Fibroblast of lung (primary cell): Measurements from ENCODE around the gene TLCD3B. TPM values are rescaled to one million over a fixed set of nuclear protein-coding genes. Genes with fewer than 3 reads are reported as not detected.

Experiments
- DNase-seq, 2 donors: peaks; one replicate each; pipeline versions ENCODE4 v3.0.0 to v3.0.0-alpha.2; 2010; ENCODE audit warnings: low read depth in 2 of 2
- H2AFZ ChIP-seq: 2 replicates; pipeline ENCODE4 v1.5.1; 2012; ENCODE audit warnings: low read length, control low read depth, inconsistent platforms
- H3K27ac ChIP-seq: 2 replicates; pipeline ENCODE4 v1.5.1; 2011; ENCODE audit warnings: low read length, control low read depth; ENCODE audit not compliant: insufficient read depth
- H3K27me3 ChIP-seq: 2 replicates; pipeline ENCODE4 v1.5.1; 2011; ENCODE audit warnings: mild to moderate bottlenecking, low read length; ENCODE audit not compliant: control insufficient read depth, insufficient read depth
- H3K36me3 ChIP-seq: 2 replicates; pipeline ENCODE4 v1.5.1; 2011; ENCODE audit warnings: low read length; ENCODE audit not compliant: control insufficient read depth, insufficient read depth
- H3K4me1 ChIP-seq: 2 replicates; pipeline ENCODE4 v1.5.1; 2011; ENCODE audit warnings: low read length; ENCODE audit not compliant: control insufficient read depth, insufficient read depth; ENCODE audit errors: extremely low read depth
- H3K4me2 ChIP-seq: 2 replicates; pipeline ENCODE4 v1.5.1; 2011; ENCODE audit warnings: low read length, control low read depth; ENCODE audit not compliant: insufficient read depth; ENCODE audit errors: extremely low read depth
- H3K4me3 ChIP-seq, 4 experiments: fragments of 200-600 bp in 1 of 4; sonication (generic) in 1 of 4; replicated peaks in 1 of 4; 2 replicates each; pipeline ENCODE4 v1.5.1; 2011 to 2016; ENCODE audit warnings: low read length in 4 of 4, low read depth in 3 of 4, mild to moderate bottlenecking in 3 of 4, control low read depth in 2 of 4, inconsistent platforms in 1 of 4, mixed read lengths in 1 of 4; ENCODE audit not compliant: insufficient read depth in 1 of 4; ENCODE audit errors: control extremely low read depth in 1 of 4
- H3K79me2 ChIP-seq: 2 replicates; pipeline ENCODE4 v1.5.1; 2012; ENCODE audit warnings: mild to moderate bottlenecking, low read length, inconsistent platforms; ENCODE audit not compliant: control insufficient read depth, insufficient read depth
- H3K9ac ChIP-seq: 2 replicates; pipeline ENCODE4 v1.5.1; 2011; ENCODE audit warnings: mild to moderate bottlenecking, low read length, control low read depth; ENCODE audit not compliant: insufficient read depth
- H3K9me3 ChIP-seq: 2 replicates; pipeline ENCODE4 v1.5.1; 2012; ENCODE audit warnings: low read depth, low read length; ENCODE audit not compliant: control insufficient read depth, insufficient read depth
- H4K20me1 ChIP-seq: 2 replicates; pipeline ENCODE4 v1.5.1; 2011; ENCODE audit warnings: low read length; ENCODE audit not compliant: control insufficient read depth, insufficient read depth; ENCODE audit errors: extremely low read depth
- EZH2 ChIP-seq: IDR thresholded peaks from 2 replicates; pipeline ENCODE4 v1.5.1; 2012; ENCODE audit warnings: low read length, control low read depth, mild to moderate bottlenecking; ENCODE audit errors: missing control alignments
- polyA plus RNA-seq, 2 donors: library from polyadenylated mRNA; depleted of rRNA in 1 of 2; stranded (reverse) in 1 of 2; unstranded in 1 of 2; fragments of >200 nt; gene quantifications; 2 replicates each; pipeline ENCODE4 v1.2.1, GENCODE V29; 2011 to 2012; ENCODE audit warnings: missing spikeins in 1 of 2
- total RNA-seq: library from RNA; depleted of rRNA; stranded (reverse); fragments of >200 nt; gene quantifications from 2 replicates; pipeline ENCODE4 v1.2.1, GENCODE V29; 2014
- TF ChIP-seq, protein P1 (sequence below), 2 donors: IDR thresholded peaks in 1 of 2; conservative IDR thresholded peaks in 1 of 2; 1 replicate in 1 of 2; 2 replicates in 1 of 2; pipeline ENCODE4 v1.5.1; 2011 to 2012; ENCODE audit warnings: low read length in 2 of 2, control low read depth in 1 of 2, inconsistent platforms in 1 of 2, low read depth in 1 of 2, mild to moderate bottlenecking in 1 of 2

Gene TLCD3B
- total and polyA plus RNA-seq, 2 donors (not counting 1 experiment from before 2014, with no cell fraction given): not detected

DNA sequence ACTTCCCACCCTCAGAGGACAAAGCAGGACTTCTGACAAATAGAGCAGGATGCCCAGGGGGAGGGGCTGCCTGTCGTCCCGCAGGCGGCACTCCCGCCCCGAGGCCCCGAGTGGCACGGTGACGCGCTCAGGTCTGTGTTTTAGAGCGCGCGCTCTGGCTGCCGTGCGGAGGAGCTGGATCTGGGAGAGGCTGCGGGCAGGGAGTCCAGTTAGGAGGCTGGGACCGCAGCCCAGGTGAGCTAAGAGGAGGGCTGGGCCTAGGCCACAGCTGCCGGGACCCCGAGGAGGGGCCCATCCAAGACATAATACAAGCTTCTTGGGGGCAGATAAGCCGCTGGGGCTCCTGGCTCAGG lies 26.7 kb downstream of the TLCD3B start:
- Histone ChIP-seq H3K9ac (no peak overlapping the region), H3K9me3 (no peaks in the 10 kb centered on the region), H3K4me2 (no peak overlapping the region), H3K79me2 (no peaks in the 10 kb centered on the region), H3K4me3 (no peak overlapping the region), H3K4me1 (no peaks in the 10 kb centered on the region), H4K20me1 (no peaks in the 10 kb centered on the region), H3K27me3 (no peaks in the 10 kb centered on the region), H3K36me3 (peaks cover 10% of the 10 kb centered on the region), H2AFZ (no peak overlapping the region), H3K27ac (no peak overlapping the region)
- TF ChIP-seq EZH2: no peak
- DNase-seq: no peak

DNA sequence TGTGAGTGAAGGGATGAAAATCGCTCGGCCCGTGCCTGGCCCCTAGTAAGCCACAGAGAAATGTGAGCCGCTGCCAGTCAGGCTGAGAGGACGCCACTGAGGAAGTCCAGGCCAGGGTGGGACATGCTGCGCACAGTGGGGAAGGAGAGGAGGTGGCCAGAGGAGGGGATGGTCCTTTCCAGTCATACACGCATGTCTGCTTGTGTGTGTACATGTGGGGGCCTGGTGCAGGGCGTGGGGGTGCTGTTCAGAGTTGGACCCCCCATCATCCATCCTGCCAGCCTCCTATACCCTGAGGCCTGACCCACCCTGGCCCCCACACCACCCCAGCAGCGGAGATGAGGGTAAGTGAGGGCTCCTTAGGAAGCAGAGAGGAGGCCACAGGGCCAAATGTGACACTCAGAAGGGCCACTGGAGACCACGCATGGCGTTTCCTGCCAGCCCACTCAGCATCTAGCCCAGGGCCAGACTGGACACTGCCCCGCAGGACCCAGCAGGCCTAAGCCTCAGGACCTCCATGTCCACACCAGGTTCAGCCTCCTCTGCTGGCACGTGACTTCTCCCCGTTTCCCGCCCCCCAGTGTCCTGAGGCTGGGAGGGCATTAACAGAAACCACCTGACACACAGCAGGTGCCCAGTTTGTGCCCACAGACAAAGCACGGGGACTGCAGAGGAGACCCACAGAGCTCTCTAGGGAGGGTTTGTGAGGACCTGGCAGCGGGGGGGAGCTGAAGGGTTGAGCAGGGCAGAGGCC lies 27.2 kb downstream of the TLCD3B start:
- no peaks in the 10 kb centered on the region for H4K20me1 ChIP-seq
- no peak for TF ChIP-seq EZH2
- TF ChIP-seq, protein P1, sequence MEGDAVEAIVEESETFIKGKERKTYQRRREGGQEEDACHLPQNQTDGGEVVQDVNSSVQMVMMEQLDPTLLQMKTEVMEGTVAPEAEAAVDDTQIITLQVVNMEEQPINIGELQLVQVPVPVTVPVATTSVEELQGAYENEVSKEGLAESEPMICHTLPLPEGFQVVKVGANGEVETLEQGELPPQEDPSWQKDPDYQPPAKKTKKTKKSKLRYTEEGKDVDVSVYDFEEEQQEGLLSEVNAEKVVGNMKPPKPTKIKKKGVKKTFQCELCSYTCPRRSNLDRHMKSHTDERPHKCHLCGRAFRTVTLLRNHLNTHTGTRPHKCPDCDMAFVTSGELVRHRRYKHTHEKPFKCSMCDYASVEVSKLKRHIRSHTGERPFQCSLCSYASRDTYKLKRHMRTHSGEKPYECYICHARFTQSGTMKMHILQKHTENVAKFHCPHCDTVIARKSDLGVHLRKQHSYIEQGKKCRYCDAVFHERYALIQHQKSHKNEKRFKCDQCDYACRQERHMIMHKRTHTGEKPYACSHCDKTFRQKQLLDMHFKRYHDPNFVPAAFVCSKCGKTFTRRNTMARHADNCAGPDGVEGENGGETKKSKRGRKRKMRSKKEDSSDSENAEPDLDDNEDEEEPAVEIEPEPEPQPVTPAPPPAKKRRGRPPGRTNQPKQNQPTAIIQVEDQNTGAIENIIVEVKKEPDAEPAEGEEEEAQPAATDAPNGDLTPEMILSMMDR (conservative IDR thresholded peaks at IDR 0.05 in 1 of 2, IDR thresholded peaks at IDR 0.05 in 1 of 2; ENCODE audit: low read depth in 1 of 2, low read length in 2 of 2): no peak
- no peak overlapping the region for H3K4me3 ChIP-seq
- H3K27me3 ChIP-seq: no peaks in the 10 kb centered on the region
- no peaks in the 10 kb centered on the region for H3K4me1 ChIP-seq
- H3K9ac ChIP-seq: no peak overlapping the region
- H3K36me3 ChIP-seq: peaks cover 10% of the 10 kb centered on the region
- no peak overlapping the region for H3K4me2 ChIP-seq
- no peak overlapping the region for H2AFZ ChIP-seq
- no peaks in the 10 kb centered on the region for H3K9me3 ChIP-seq
- DNase-seq: no peak
- no peak overlapping the region for H3K27ac ChIP-seq
- H3K79me2 ChIP-seq: no peaks in the 10 kb centered on the region

DNA sequence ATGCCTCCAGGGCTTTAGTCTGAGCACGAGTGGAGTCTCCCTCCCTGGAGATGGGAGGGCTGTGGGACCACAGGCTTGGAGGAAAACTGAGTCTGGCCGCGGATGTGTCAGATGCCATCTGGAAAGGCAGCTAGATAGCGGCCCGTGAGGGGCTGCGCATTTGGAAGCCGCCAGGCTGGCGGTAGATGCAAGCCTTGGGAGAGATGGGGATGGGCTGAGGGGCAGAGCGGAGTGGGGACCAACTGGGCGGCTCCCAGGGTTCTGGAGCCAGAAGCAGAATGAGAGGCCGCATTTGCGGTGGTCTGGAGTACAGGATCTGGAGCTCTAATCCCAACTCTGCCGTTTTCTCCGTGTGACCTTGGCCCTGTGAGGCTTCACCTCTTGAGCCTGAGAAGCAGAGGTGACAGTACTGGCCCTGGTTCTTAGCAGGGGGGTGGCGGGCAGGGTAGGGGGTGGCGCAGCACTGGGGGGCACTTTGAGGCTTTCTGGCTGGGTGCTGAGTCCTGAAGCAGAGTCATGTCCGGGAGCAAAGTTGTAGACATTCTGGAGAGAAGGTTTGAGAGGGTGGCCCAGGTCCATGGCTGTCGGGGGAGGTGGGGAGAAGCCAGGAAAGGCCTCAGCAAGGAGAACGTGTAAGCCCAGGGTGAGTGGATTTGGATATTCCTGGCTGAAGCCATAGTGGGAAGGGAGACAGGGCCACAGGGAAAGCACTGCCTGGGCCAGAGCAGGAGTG lies 28.3 kb downstream of the TLCD3B start:
- no peak overlapping the region for H3K9ac ChIP-seq
- no peak overlapping the region for H3K27ac ChIP-seq
- H3K4me3 ChIP-seq: no peak overlapping the region
- H3K4me2 ChIP-seq: no peak overlapping the region
- H3K27me3 ChIP-seq: no peaks in the 10 kb centered on the region
- H4K20me1 ChIP-seq: no peaks in the 10 kb centered on the region
- peaks cover 10% of the 10 kb centered on the region for H3K36me3 ChIP-seq
- TF ChIP-seq, protein P1 (conservative IDR thresholded peaks at IDR 0.05 in 1 of 2, IDR thresholded peaks at IDR 0.05 in 1 of 2; ENCODE audit: low read depth in 1 of 2, low read length in 2 of 2): no peak
- TF ChIP-seq EZH2: no peak
- no peaks in the 10 kb centered on the region for H3K4me1 ChIP-seq
- H3K79me2 ChIP-seq: no peaks in the 10 kb centered on the region
- H3K9me3 ChIP-seq: no peaks in the 10 kb centered on the region
- no peak for DNase-seq
- no peak overlapping the region for H2AFZ ChIP-seq
